OCI-LY7 (cell line): Measurements from ENCODE around the gene PHF20. TPM values are rescaled to one million over a fixed set of nuclear protein-coding genes. Genes with fewer than 3 reads are reported as not detected.

Source experiments
- BruUV-seq: library from RNA; stranded (reverse); fragments of 400-500 nt; replicated peaks from 2 replicates; lab custom pipeline; 2021; lab: Mats Ljungman, UMichigan
- CTCF ChIA-PET: fragments of 300-600 bp; sonication (Branson Sonifier 250); formaldehyde crosslinking; loops from one replicate; lab custom pipeline; 2022; ENCODE audit warnings: antibody characterized with exemption; ENCODE audit not compliant: unreplicated experiment; lab: Charles Lee
- POLR2A ChIA-PET: fragments of 300-600 bp; sonication (Branson Sonifier 250); formaldehyde crosslinking; loops from one replicate; lab custom pipeline; 2022; ENCODE audit warnings: antibody characterized with exemption; lab: Charles Lee
- DNase-seq: peaks from one replicate; pipeline ENCODE4 v3.0.0-alpha.2; 2015; ENCODE audit warnings: low spot score
- H2AFZ ChIP-seq: fragments of 200-600 bp; sonication (generic), shearing (Covaris generic); 2 replicates; pipeline ENCODE4 v1.6.1; 2014; ENCODE audit warnings: mild to moderate bottlenecking, antibody characterized with exemption, low read length, moderate library complexity
- H3K27ac ChIP-seq: fragments of 200-600 bp; sonication (generic); 2 replicates; pipeline ENCODE4 v1.5.1; 2014; ENCODE audit warnings: mixed run types, low read depth, mild to moderate bottlenecking, moderate library complexity, low read length, inconsistent platforms; ENCODE audit not compliant: poor library complexity, severe bottlenecking
- H3K36me3 ChIP-seq: fragments of 200-600 bp; sonication (generic); 2 replicates; pipeline ENCODE4 v1.6.1; 2014; ENCODE audit warnings: mild to moderate bottlenecking, antibody characterized with exemption, low read length, moderate library complexity, mixed read lengths; ENCODE audit not compliant: insufficient read depth
- H3K4me1 ChIP-seq: fragments of 200-600 bp; sonication (generic); 2 replicates; pipeline ENCODE4 v1.5.1; 2014; ENCODE audit warnings: mild to moderate bottlenecking, low read length; ENCODE audit not compliant: insufficient read depth, poor library complexity, severe bottlenecking
- H3K4me2 ChIP-seq: fragments of 200-600 bp; sonication (generic); 2 replicates; pipeline ENCODE4 v1.6.1; 2014; ENCODE audit warnings: mild to moderate bottlenecking, low read length
- H3K4me3 ChIP-seq: fragments of 200-600 bp; sonication (generic); 2 replicates; pipeline ENCODE4 v1.5.1; 2014; ENCODE audit warnings: mild to moderate bottlenecking, low read depth, low read length; ENCODE audit not compliant: poor library complexity, severe bottlenecking
- H3K79me2 ChIP-seq: fragments of 200-600 bp; sonication (generic); 2 replicates; pipeline ENCODE4 v1.6.1; 2016; ENCODE audit warnings: low read depth, mild to moderate bottlenecking, low read length, moderate library complexity, mixed read lengths; ENCODE audit not compliant: insufficient read depth
- H3K9me2 ChIP-seq: fragments of 200-600 bp; sonication (generic); 2 replicates; pipeline ENCODE4 v1.6.1; 2016; ENCODE audit warnings: mild to moderate bottlenecking, low read length, mixed read lengths; ENCODE audit not compliant: insufficient read depth
- H3K9me3 ChIP-seq: fragments of 200-600 bp; sonication (generic); 2 replicates; pipeline ENCODE4 v1.6.1; 2014; ENCODE audit warnings: mild to moderate bottlenecking, mixed run types, low read length, mixed read lengths
- H4K20me1 ChIP-seq: fragments of 200-600 bp; sonication (generic); 2 replicates; pipeline ENCODE4 v1.6.1; 2014; ENCODE audit warnings: mild to moderate bottlenecking, antibody characterized with exemption, low read length, moderate library complexity, mixed read lengths; ENCODE audit not compliant: insufficient read depth
- EZH2phosphoT487 ChIP-seq: fragments of 200-600 bp; sonication (generic); IDR thresholded peaks from 2 replicates; pipeline ENCODE4 v1.6.1; 2018; ENCODE audit warnings: low read depth, borderline replicate concordance, mild to moderate bottlenecking, mixed run types, antibody characterized with exemption, low read length, moderate library complexity, mixed read lengths
- intact Hi-C: fragments of 100-400 bp; cut with micrococcal nuclease; formaldehyde crosslinking; loops from one replicate; pipeline ENCODE4 v1.10.0; 2022; ENCODE audit not compliant: unreplicated experiment
- total RNA-seq, 2 experiments: library from RNA; depleted of rRNA in 1 of 2; stranded (reverse); fragments of >200 nt in 1 of 2; shearing (Covaris generic) in 1 of 2; gene quantifications; 2 replicates each; pipeline ENCODE4 v1.2.3, GENCODE V29; 2014 to 2022
- TF ChIP-seq, protein P1 (sequence below): fragments of 200-600 bp; sonication (generic); conservative IDR thresholded peaks from 2 replicates; pipeline ENCODE4 v1.5.1; 2014; ENCODE audit warnings: mild to moderate bottlenecking, antibody characterized with exemption, low read length, moderate library complexity, mixed read lengths

PHF20 gene
- total RNA-seq, 2 experiments from 2014 or later, result 37.9 to 47.8 TPM

DNA sequence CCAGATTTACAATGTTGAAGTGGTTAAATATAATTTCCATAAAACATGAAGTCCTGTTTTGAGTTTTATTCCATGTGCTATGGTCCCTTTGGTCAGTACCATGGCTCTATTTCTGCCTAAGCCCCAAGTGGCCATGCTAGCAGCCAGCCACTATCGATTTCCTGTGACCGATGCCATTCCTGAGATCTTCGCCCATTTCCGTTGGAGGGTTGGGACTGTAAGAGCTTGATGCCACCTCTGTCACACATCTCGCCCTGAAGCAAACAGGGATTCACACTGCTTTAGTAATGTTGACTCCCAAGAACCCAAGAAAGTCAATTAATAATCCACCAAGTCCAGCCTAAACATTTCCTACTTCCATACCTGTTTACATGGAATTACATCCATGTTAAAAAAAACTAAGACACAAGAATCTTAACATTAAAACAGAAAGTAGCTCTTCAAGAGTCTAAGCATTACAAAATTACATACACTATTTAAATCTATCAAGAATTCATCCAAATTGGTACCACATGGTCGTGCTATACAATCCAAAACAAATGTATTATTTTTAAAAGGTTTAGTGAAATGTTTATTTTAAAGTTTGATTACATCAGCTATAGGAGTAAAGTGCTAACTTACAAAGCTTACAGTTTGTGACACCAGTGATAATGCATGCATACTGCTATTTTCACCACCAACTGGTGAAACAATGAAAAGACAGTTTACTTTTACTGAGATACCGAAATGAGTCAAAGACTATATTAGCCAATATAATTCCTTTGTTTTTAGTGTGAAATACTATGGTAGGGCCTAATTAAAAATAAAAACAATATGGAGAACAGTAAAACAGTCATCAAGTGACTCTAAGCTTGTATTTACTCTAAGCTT, 32.3 kb upstream of the PHF20 start:
- intact Hi-C loops, result loop anchor here (2.0 to 5.0 kb wide), 4 partner anchors 37 to 213 kb away; partner anchors contain the start of genes CPNE1, RBM12 and SCAND1
- H3K36me3 ChIP-seq, result peaks cover 75% of the 10 kb centered on the region
- H3K27ac ChIP-seq, result no peak overlapping the region
- peak overlapping the region; percentile 81 for H3K4me2 ChIP-seq
- no peaks in the 10 kb centered on the region for H3K9me3 ChIP-seq
- ChIA-PET POLR2A (interaction anchor here (0.6 to 1.2 kb wide), 7 partner anchors 9 to 282 kb away, joined by 3 to 6 read pairs (median 4); no protein-coding TSS in a partner anchor), CTCF (interaction anchor here (0.7 kb wide), 1 partner anchor 32 kb away, joined by 5 read pairs; the partner anchor contains the start of gene PHF20)
- no peaks in the 10 kb centered on the region for H3K9me2 ChIP-seq
- BruUV-seq, result no TSS peak
- H3K4me3 ChIP-seq, result peak overlapping the region; percentile 95
- TF ChIP-seq, protein P1, sequence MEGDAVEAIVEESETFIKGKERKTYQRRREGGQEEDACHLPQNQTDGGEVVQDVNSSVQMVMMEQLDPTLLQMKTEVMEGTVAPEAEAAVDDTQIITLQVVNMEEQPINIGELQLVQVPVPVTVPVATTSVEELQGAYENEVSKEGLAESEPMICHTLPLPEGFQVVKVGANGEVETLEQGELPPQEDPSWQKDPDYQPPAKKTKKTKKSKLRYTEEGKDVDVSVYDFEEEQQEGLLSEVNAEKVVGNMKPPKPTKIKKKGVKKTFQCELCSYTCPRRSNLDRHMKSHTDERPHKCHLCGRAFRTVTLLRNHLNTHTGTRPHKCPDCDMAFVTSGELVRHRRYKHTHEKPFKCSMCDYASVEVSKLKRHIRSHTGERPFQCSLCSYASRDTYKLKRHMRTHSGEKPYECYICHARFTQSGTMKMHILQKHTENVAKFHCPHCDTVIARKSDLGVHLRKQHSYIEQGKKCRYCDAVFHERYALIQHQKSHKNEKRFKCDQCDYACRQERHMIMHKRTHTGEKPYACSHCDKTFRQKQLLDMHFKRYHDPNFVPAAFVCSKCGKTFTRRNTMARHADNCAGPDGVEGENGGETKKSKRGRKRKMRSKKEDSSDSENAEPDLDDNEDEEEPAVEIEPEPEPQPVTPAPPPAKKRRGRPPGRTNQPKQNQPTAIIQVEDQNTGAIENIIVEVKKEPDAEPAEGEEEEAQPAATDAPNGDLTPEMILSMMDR, result peak; percentile 74
- TF ChIP-seq EZH2phosphoT487, result no peak
- H3K4me1 ChIP-seq, result peaks cover 52% of the 10 kb centered on the region
- H2AFZ ChIP-seq, result no peak overlapping the region
- H4K20me1 ChIP-seq, result peaks cover 50% of the 10 kb centered on the region
- peaks cover 90% of the 10 kb centered on the region for H3K79me2 ChIP-seq
- peak; percentile 50 for DNase-seq

DNA sequence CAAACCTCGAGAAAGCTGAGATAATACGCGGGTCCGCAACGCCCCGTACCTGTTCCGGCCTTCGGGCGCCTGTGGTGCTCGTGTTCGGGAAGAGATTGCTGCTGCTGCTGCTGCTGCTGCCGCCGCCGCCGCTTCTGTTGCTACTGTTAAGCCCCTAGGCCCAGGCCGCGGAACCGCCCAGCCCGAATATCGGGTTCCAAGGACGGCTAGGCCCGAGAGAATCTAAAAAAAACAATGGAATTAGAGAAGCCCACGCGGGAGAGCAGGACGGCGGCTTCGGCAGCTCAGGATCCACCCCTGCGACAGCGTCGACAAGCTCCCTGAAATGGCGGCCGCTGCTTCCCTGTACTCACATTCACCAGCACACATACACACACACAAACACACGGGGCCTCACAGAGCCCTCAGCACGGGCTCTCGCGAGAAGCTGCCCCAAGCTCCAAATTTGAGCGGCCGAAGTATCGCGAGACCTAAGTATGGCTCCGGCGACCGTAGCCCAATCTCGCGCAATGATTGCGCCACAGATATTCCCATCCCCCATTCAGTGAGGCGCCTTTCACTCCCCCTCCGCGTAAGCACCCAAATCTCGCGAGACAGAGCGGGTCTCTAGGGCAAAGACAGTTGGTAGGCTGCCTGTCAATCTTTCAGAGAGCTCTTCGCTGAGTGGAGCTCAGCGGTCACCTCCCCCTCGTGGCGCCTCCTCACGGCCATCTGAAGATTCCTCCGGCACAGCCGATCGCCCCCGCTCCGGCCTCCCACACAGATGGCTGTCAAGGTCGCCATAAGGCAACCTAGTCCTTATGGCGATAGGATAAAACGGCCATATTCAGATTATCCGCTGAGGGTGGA, 29.7 kb upstream of the PHF20 start, which contains the start of gene RBM39:
Gene RBM39, minus strand, starts transcription at position 369 of the 849 bp plus-strand sequence. CDS start 1,386 bp downstream, outside the sequence.
- Histone ChIP-seq H3K27ac (peak within 1 kb of the TSS; percentile 96), H2AFZ (no peak within 1 kb of the TSS; the same call in 1 of the 2 replicates), H3K79me2 (peaks cover 65% of the 10 kb centered on the region), H3K36me3 (peaks cover 49% of the 10 kb centered on the region), H3K9me3 (no peaks in the 10 kb centered on the region), H3K4me3 (peak within 1 kb of the TSS; percentile 95), H3K4me1 (peaks cover 42% of the 10 kb centered on the region), H3K4me2 (peak within 1 kb of the TSS; percentile 96), H3K9me2 (no peaks in the 10 kb centered on the region), H4K20me1 (peaks cover 30% of the 10 kb centered on the region)
- TF ChIP-seq EZH2phosphoT487, result no peak
- TF ChIP-seq, protein P1, result peak; percentile 33; the same call in 1 of the 2 replicates
- CTCF ChIA-PET, result interaction anchor here (0.6 to 1.0 kb wide), 2 partner anchors 141 to 465 kb away, joined by 3 to 5 read pairs; no protein-coding TSS in a partner anchor
- intact Hi-C loops, result loop anchor here (1.0 to 5.0 kb wide), 5 partner anchors 26 to 210 kb away; partner anchors contain the start of genes CPNE1, PHF20, RBM12 and SCAND1
- BruUV-seq, result no TSS peak
- POLR2A ChIA-PET, result interaction anchor here (0.6 to 4.0 kb wide), 17 partner anchors 9 to 328 kb away, joined by 3 to 76 read pairs (median 4); partner anchors contain the start of genes PHF20 and SCAND1
- peak; percentile 100 for DNase-seq
